ENCODE data around the gene RAB29. TPM values are rescaled to one million over a fixed set of nuclear protein-coding genes. Genes with fewer than 3 reads are reported as not detected.

Gene RAB29
- total and polyA plus RNA-seq, 2 donors (not counting 1 experiment from before 2014, with no cell fraction given), result 34.5 to 35.2 TPM

- H3K4me1 ChIP-seq (ENCODE audit: control insufficient read depth, extremely low read depth, insufficient read depth, low read length), result peaks cover 8% of the 10 kb centered on the region
- H3K36me3 ChIP-seq (ENCODE audit: control insufficient read depth, insufficient read depth, low read length), result no peaks in the 10 kb centered on the region
- H3K27me3 ChIP-seq (ENCODE audit: control insufficient read depth, insufficient read depth, low read length), result no peaks in the 10 kb centered on the region
- H3K9ac ChIP-seq (ENCODE audit: insufficient read depth, low read length), result no peak overlapping the region
- TF ChIP-seq EZH2 (IDR thresholded peaks at IDR 0.05; ENCODE audit: low read length, missing control alignments) (no peak), CTCF (conservative IDR thresholded peaks at IDR 0.05 in 1 of 2, IDR thresholded peaks at IDR 0.05 in 1 of 2; ENCODE audit: low read depth in 1 of 2, low read length in 2 of 2) (no peak)
- H3K4me2 ChIP-seq (ENCODE audit: extremely low read depth, insufficient read depth, low read length), result no peak overlapping the region
- no peaks in the 10 kb centered on the region for H3K79me2 ChIP-seq (ENCODE audit: control insufficient read depth, insufficient read depth, low read length)
- DNase-seq (ENCODE audit: low read depth in 2 of 2), result no peak
- H4K20me1 ChIP-seq (ENCODE audit: control insufficient read depth, extremely low read depth, insufficient read depth, low read length), result no peaks in the 10 kb centered on the region
- H2AFZ ChIP-seq (ENCODE audit: low read length), result no peak overlapping the region
- H3K9me3 ChIP-seq (ENCODE audit: control insufficient read depth, insufficient read depth, low read depth, low read length), result no peaks in the 10 kb centered on the region
- H3K27ac ChIP-seq (ENCODE audit: insufficient read depth, low read length), result no peak overlapping the region
- H3K4me3 ChIP-seq (replicated peaks in 1 of 4; ENCODE audit: control extremely low read depth in 1 of 4, insufficient read depth in 1 of 4, low read depth in 3 of 4, low read length in 4 of 4), result no peak overlapping the region
These were observed 8.7 kb downstream of the RAB29 start for GRCh38 chr1:205766570-205766969.

- no peak overlapping the region for H3K9ac ChIP-seq (ENCODE audit: insufficient read depth, low read length)
- peaks cover 8% of the 10 kb centered on the region for H3K4me1 ChIP-seq (ENCODE audit: control insufficient read depth, extremely low read depth, insufficient read depth, low read length)
- H2AFZ ChIP-seq (ENCODE audit: low read length), result no peak overlapping the region
- no peak overlapping the region for H3K4me2 ChIP-seq (ENCODE audit: extremely low read depth, insufficient read depth, low read length)
- no peaks in the 10 kb centered on the region for H3K9me3 ChIP-seq (ENCODE audit: control insufficient read depth, insufficient read depth, low read depth, low read length)
- no peak overlapping the region for H3K4me3 ChIP-seq (replicated peaks in 1 of 4; ENCODE audit: control extremely low read depth in 1 of 4, insufficient read depth in 1 of 4, low read depth in 3 of 4, low read length in 4 of 4)
- DNase-seq (ENCODE audit: low read depth in 2 of 2), result peak in 1 of 2 donors; percentile 54
- no peak overlapping the region for H3K27ac ChIP-seq (ENCODE audit: insufficient read depth, low read length)
- H3K36me3 ChIP-seq (ENCODE audit: control insufficient read depth, insufficient read depth, low read length), result no peaks in the 10 kb centered on the region
- no peaks in the 10 kb centered on the region for H3K27me3 ChIP-seq (ENCODE audit: control insufficient read depth, insufficient read depth, low read length)
- no peaks in the 10 kb centered on the region for H4K20me1 ChIP-seq (ENCODE audit: control insufficient read depth, extremely low read depth, insufficient read depth, low read length)
- no peaks in the 10 kb centered on the region for H3K79me2 ChIP-seq (ENCODE audit: control insufficient read depth, insufficient read depth, low read length)
- TF ChIP-seq EZH2 (IDR thresholded peaks at IDR 0.05; ENCODE audit: low read length, missing control alignments) (no peak), CTCF (conservative IDR thresholded peaks at IDR 0.05 in 1 of 2, IDR thresholded peaks at IDR 0.05 in 1 of 2; ENCODE audit: low read depth in 1 of 2, low read length in 2 of 2) (no peak)
These were observed 9.2 kb downstream of the RAB29 start for GRCh38 chr1:205766038-205766437.

GRCh38 chr1:205764578-205764977 lies 10.7 kb downstream of the RAB29 start:
- no peak for TF ChIP-seq CTCF (conservative IDR thresholded peaks at IDR 0.05 in 1 of 2, IDR thresholded peaks at IDR 0.05 in 1 of 2; ENCODE audit: low read depth in 1 of 2, low read length in 2 of 2)
- TF ChIP-seq EZH2 (IDR thresholded peaks at IDR 0.05; ENCODE audit: low read length, missing control alignments), result no peak
- H3K4me2 ChIP-seq (ENCODE audit: extremely low read depth, insufficient read depth, low read length), result no peak overlapping the region

More at GRCh38 chr1:205764578-205764977, 10.7 kb downstream of the RAB29 start:
- no peaks in the 10 kb centered on the region for H3K27me3 ChIP-seq (ENCODE audit: control insufficient read depth, insufficient read depth, low read length)
- H2AFZ ChIP-seq (ENCODE audit: low read length), result no peak overlapping the region
- H4K20me1 ChIP-seq (ENCODE audit: control insufficient read depth, extremely low read depth, insufficient read depth, low read length), result no peaks in the 10 kb centered on the region
- no peaks in the 10 kb centered on the region for H3K79me2 ChIP-seq (ENCODE audit: control insufficient read depth, insufficient read depth, low read length)
- no peak overlapping the region for H3K4me3 ChIP-seq (replicated peaks in 1 of 4; ENCODE audit: control extremely low read depth in 1 of 4, insufficient read depth in 1 of 4, low read depth in 3 of 4, low read length in 4 of 4)
- no peak overlapping the region for H3K9ac ChIP-seq (ENCODE audit: insufficient read depth, low read length)
- no peak overlapping the region for H3K27ac ChIP-seq (ENCODE audit: insufficient read depth, low read length)
- H3K36me3 ChIP-seq (ENCODE audit: control insufficient read depth, insufficient read depth, low read length), result no peaks in the 10 kb centered on the region
- no peak for DNase-seq (ENCODE audit: low read depth in 2 of 2)
- H3K4me1 ChIP-seq (ENCODE audit: control insufficient read depth, extremely low read depth, insufficient read depth, low read length), result peaks cover 6% of the 10 kb centered on the region
- H3K9me3 ChIP-seq (ENCODE audit: control insufficient read depth, insufficient read depth, low read depth, low read length), result no peaks in the 10 kb centered on the region
